Measurements from ENCODE around the gene EID3.
"Not testable (repeated sequence)": the region's sequence is repeated elsewhere in the genome, so short reads cannot be mapped to it uniquely, and the experiment has no call there.

EID3 gene

DNA sequence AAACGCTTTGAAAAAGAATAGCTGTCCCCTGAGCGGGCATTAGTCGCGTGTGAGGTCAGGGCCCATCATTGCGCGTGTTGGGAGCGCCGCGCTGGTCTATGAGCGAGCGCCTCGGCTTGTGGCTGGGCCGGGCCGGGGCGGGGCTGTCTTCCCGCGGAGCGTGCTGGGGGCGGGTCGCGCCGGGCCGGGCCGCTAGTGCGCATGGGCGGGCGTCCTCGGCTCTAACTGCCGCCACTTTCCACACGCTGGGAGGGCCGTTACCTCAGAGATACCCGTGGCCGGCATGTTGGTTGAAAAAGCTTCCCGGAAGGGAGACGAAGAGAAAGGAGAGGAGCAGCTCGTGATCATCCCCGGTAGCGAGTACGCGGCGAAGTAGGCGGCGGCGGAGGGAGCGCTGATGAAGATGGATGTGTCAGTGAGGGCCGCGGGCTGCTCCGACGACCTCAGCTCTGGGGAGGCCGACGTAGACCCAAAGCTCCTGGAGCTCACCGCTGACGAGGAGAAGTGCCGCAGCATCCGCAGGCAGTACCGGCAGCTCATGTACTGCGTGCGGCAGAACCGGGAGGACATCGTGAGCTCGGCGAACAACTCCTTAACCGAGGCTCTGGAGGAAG, at the start of gene EID3:
Gene EID3 (plus strand): TSS at position 202 of the 614 bp plus-strand sequence. CDS start 196 bp downstream, at position 398.
- peak; percentile 86 to 88 for DNase-seq (ENCODE audit: extremely low read depth in 1 of 2, low read depth in 1 of 2)

DNA sequence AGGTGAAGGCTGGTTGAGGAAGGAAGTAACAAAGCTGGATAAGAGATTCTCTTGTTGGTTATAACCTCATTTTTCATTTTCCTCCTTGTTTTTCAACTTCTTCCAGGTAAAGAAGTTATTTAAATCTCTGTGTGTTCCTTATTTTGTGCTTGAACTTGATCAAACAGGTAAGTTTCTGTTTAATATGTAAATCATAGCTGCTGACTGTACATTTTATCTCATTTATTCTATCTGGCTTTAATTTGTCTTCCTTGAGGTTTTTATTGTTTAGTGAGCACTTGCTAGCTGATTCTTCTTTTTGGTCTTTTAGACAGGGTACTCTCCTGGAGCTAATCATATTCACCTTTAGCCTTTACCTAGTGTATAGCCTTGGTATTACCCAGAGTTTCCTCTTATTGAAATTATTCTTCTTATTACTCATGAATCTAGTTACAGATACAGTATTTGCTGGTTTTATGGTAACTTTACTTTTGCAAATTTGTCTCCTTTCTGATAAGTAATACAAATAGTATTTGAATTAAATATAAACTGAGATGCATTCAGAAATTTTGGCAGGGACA, 45.5 kb upstream of the EID3 start:
- no peak for DNase-seq (ENCODE audit: extremely low read depth in 1 of 2, low read depth in 1 of 2)

DNA sequence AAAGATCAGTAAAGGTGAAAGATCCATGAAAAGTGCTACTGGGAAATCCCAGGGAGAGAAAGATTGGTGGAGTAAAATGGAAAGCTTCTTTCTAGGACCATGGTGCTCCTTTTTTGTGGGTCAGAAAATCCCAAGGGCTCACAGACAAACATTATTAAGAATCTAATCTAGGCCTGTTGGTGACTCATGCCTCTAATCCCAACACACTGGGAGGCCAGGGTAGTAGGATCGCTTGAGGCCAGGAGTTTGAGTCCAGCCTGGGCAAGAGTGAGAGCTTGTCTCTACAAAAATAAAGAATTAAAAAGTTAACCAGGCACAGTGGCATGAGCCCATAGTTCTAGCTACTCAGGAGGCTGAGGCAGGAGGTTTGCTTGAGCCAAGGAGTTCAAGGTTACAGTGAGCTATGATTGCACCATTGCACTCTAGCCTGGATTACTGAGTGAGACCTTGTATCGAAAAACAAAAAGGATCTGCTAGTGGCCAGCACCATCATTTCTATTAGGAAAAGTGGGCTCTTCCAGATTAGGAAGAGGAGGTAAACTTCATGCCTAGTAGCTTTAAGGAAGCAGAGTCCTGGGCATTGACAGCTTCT, 45.0 kb upstream of the EID3 start:
- no peak for DNase-seq (ENCODE audit: extremely low read depth in 1 of 2, low read depth in 1 of 2)

DNA sequence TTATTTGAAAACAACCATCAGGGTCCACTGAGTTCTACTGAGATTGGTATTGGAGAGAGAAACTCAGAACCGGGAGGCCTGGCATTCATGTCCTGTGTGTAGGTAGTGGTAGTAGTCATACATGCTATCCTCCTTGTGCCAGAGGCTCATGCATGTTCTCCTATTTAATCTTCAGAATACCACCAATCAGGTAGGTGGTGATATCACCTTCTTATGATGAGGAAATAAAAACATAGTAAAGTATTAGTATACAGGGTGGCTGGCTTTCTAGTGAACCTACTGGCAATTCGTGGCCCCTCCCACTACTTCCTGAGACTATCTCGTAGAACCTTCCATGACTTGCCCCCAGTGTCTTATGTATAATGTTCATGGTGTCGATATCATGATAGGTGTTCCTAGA, 40.5 kb upstream of the EID3 start:
- no peak for DNase-seq (ENCODE audit: extremely low read depth in 1 of 2, low read depth in 1 of 2)

DNA sequence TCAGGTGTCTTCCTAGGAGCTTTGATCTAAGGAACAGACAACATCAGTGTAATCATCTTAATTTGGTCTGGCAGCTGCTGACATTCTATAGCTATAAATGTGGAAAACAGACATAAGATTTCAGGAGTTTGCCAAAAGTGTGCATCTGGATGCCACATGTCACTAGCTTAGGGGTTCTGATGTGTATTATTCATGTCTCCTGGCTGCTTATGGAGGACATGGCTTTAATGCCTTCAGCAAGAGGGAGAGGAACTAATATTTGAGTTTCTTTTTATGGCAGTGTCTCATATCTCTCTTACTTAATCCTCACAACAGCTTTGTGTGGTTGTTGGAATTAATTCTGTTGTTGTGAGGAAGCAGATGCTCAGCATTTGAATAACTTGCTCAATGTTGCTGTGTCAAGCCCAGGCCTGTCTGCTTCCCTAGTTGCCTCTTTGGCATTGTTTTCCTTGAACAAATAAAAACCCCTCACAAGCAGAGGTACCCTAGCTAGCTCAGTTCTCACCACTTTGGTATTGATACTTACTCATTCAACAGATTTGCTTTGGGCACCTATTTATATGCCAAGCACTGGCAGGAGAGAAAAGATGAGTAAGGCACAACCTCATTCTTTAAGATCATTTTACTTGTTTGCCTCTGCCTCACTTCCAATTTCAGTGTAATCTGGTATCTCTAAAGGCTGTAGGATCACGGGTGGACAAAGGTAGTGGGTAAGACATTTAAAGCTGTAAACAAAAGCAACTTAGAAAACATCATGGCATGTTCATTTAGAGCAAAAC, 39.8 kb upstream of the EID3 start:
- no peak for DNase-seq (ENCODE audit: extremely low read depth in 1 of 2, low read depth in 1 of 2)

DNA sequence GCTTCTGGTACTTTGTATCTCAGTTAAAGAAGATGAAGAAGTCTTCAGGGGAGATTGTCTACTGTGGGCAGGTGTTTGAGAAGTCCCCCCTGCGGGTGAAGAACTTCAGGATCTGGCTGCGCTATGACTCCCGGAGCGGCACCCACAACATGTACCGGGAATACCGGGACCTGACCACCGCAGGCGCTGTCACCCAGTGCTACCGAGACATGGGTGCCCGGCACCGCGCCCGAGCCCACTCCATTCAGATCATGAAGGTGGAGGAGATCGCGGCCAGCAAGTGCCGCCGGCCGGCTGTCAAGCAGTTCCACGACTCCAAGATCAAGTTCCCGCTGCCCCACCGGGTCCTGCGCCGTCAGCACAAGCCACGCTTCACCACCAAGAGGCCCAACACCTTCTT, 38.1 kb upstream of the EID3 start:
- DNase-seq (ENCODE audit: extremely low read depth in 1 of 2, low read depth in 1 of 2), result not testable (repeated sequence)

DNA sequence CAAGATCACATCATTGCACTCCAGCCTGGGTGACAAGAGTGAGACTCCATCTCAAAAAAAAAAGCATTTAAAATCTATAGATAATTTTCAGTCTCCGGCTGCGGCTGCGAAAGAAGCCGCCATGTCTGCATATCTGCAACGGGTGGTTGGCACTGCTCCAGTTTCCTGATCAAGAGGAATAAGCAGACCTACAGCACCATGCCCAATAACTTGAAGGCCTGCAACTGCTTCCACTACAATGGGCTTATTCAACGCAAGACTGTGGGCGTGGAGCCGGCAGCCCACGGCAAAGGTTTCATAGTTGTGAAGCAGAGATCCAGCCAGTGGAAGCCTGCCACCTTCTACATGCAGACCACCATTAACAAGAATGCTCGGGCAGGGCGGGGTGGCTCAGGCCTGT, 30.6 kb upstream of the EID3 start:
- no peak for DNase-seq (ENCODE audit: extremely low read depth in 1 of 2, low read depth in 1 of 2)

DNA sequence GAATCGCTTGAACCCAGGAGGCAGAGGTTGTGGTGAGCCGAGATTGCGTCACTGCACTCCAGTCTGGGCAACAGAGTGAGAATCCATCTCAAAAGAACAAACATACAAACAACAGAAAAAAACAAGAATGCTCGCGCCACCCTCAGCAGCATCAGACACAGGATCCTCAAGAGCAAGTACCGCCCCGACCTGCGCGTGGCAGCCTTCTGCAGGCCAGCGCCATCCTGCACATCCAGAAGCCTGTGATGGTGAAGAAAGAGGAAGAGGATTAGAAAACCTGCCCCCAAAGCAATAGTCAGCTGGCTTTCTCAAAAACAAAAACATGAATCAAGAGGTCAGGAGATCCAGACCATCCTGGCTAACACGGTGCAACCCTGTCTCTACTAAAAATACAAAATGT, 30.0 kb upstream of the EID3 start:
- DNase-seq (ENCODE audit: extremely low read depth in 1 of 2, low read depth in 1 of 2), result no peak

DNA sequence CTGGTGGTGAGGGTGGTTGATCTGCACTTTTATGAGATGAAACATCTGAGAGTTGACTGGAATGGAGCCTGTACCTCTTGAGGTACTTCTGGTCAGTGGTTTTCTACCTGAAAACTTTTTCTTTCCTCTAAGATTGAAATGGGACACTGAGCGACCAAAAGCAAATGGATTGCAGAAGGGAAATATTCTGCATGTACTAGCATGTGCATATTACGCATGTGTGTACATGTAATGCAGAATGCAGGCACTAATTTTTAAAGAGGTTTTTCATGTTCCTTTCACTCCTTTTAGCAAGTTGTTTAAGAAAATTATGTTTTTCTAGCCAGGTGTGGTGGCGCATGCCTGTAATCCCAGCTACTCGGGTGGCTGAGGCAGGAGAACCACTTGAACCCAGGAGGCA, 28.7 kb upstream of the EID3 start:
- no peak for DNase-seq (ENCODE audit: extremely low read depth in 1 of 2, low read depth in 1 of 2)

DNA sequence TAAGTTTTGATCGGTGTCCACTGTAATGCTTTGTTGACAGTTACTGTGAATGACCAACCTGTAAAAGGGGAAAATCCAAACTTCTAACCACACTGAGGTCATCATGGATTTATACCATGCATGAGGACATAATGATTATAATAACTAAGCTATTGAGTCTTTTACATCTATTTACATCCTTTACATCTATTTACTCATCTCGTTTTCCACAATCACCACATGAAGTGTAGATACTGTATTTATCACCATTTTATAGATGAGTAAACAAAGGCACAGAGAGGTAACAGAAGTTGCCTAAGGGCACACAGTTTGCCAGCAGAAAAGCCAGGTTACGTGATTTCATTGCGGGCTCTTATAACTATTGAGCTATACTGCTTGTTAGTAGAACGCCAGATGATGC, 27.9 kb upstream of the EID3 start:
- no peak for DNase-seq (ENCODE audit: extremely low read depth in 1 of 2, low read depth in 1 of 2)

DNA sequence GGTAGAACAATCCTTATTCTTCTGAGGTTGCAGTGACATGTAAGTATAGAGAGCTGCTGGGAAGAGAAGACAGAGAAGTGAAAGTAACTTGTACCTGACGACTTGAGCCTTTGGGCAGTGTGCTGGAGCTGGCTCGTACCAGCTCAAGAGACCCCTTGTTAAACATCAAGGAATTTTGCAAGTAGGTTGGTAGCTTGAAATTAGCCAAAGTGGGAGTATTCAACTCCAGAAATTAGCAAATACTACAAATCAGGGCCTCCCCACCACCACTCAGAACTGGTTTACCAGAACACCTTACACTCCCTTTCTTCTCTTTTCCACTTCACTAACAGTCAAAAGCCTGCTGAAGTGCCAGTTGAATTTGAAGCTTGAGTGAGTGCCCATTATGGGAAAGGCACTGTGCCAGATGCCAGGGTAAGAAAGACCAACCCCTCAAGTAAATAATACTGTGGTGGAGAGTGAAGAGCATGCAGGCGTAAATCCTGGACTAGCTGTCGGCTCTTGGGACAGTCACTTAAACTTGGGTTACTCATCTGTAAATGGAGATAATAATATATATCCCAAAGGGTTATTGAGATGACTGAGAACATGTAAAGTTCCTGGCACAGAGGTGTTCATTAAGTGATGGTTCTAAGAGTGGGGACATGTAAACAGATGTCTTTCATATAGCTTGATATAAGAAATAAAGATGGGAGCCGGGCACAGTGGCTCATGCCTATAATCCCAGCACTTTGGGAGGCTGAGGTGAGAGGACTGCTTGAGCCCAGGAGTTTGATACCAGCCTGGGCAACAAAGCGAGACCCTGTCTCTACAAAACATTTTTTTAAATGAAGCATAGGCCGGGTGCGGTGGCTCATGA, 27.0 kb upstream of the EID3 start:
- DNase-seq (ENCODE audit: extremely low read depth in 1 of 2, low read depth in 1 of 2), result no peak

DNA sequence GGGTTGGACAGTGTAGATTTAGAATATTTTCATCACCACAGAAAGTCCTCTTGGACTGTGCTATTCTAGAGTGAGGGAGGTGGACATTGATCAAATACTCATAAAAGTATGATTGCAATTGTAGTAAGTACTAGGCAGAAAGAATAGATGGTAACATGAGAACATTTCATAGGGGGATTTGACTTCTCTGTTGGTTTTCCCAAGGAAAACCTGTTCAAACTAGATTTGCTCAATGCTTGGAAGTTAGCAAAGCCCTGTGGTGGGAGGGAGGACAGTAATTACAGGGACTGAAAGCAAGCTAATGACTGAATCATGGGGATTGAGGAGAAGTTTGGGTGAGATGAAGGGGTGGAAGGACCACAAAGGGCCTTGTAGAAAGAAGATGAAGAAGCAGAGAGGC, 24.4 kb upstream of the EID3 start:
- DNase-seq (ENCODE audit: extremely low read depth in 1 of 2, low read depth in 1 of 2), result no peak

DNA sequence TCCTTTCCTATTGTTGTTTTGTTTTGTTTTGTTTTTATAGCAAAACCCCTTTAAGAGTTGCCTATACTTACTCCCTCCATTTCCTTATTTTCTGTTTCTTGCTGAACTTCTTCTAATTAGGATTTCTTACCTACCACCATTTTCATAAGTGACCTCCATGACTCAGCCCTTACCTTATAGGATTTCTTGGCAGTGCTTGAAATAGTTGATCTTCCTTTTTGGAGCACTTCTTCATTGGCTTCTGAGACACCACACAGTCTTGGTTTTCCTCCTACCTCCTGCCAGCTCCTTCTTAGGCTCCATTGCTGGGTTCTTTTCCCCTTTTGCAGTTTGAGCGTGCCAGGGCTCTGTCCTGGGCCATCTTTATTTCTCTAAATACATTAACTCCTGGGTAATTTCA, 23.4 kb upstream of the EID3 start:
- no peak for DNase-seq (ENCODE audit: extremely low read depth in 1 of 2, low read depth in 1 of 2)

DNA sequence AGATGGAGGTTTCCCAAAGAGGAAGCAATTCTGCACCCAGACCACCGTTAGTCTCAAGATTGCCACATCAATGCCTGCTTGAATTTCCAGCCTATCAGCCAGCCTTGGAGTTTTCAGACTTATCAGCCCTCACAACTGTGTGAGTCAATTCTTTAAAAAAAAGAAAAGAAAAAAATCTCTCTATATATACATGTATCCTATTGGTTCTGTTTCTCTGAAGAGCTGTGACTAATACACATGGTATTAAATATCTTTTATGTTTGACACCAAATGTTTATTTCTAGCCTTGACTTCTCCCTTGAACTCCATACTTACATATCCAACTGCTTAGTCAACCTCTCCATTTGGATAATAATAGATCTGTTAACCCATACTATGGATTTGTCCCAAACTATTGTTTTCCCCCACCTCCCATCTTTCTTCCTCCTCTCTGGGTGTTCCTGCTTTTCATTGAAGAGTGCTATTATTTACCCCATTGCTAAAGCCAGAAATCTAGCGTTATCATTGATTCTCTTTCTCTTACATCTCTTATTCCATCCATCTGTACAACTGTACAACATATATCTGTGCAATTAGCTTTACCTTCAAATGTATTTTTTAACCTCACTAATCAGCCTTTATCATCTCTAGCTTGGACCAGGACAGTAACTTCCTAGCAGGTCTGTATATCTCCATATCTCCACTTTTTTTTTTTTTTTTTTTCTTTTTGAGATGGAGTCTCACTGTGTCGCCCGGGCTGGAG, 22.7 kb upstream of the EID3 start:
- no peak for DNase-seq (ENCODE audit: extremely low read depth in 1 of 2, low read depth in 1 of 2)

DNA sequence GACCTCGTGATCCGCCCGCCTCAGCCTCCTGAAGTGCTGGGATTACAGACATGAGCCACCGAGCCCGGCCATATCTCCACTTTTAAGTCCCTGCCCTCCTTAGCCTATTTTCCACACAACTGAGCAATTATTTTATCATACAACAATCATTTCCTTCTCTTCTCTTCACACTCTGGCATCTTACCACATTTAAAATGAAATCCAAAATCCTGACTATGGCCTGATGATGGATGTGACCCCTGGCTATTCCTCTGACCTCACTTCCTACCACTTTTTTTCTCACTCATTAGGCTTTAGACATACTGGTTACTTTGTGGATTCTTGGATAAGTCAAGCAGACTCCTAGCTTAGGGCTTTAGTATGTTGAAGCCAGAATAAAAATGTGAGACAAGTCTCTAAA, 21.9 kb upstream of the EID3 start:
- DNase-seq (ENCODE audit: extremely low read depth in 1 of 2, low read depth in 1 of 2), result no peak

DNA sequence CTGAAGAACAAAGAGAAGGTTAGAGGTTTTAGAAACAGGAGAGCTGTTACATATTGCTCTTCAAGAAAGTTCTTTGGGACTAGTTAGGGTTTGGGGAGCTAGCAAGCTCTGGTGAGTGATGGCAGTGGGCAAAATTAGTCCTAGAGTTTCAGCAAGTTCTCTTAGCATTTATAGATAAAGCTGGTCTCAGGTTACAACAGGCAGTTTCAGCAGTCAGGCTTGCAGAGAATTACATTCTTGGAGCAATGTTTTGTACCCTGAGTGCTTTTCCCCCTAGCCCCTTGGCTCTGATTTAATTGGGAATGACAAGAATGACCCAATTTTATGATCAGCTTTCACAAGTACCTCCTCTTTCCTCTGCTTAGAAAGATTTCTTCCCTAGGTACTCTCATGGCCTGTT, 21.4 kb upstream of the EID3 start:
- no peak for DNase-seq (ENCODE audit: extremely low read depth in 1 of 2, low read depth in 1 of 2)

DNA sequence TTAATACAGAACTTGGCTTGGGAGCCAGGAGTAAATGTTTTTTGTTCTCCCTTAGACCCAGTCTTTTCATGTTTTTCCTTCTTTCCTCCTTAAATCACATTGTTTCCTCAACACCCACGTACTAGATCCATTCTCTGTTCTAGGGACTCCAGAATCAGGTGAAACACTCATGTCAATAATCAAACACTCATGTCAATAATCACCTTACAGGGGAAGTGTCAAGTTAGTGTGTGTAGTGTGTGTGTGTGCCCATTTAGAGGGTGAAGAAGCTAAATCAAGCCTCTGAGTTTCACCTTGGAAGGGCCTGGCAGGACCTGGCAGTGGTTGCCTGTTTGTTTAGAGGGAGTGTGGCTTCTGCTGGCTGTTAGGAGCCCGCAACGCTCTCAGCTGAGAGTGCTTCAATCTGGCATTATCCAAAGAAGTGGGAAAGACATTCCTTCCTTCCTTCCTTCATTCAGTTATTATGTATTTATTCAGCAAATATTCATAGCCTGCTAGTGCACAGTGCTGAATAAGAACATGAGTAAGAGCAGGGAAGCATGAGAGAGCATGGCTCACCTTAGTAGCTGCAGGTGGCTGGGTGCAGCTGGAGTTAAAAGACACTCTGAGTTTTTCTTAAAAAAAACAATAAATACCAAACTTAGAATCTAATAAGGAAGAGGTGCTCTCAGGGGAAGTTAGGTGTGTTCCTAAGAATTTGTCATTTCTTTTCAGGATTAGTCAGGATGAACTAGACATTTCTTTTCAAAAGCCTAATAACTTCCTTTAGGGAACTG, 17.6 kb upstream of the EID3 start:
- no peak for DNase-seq (ENCODE audit: extremely low read depth in 1 of 2, low read depth in 1 of 2)

DNA sequence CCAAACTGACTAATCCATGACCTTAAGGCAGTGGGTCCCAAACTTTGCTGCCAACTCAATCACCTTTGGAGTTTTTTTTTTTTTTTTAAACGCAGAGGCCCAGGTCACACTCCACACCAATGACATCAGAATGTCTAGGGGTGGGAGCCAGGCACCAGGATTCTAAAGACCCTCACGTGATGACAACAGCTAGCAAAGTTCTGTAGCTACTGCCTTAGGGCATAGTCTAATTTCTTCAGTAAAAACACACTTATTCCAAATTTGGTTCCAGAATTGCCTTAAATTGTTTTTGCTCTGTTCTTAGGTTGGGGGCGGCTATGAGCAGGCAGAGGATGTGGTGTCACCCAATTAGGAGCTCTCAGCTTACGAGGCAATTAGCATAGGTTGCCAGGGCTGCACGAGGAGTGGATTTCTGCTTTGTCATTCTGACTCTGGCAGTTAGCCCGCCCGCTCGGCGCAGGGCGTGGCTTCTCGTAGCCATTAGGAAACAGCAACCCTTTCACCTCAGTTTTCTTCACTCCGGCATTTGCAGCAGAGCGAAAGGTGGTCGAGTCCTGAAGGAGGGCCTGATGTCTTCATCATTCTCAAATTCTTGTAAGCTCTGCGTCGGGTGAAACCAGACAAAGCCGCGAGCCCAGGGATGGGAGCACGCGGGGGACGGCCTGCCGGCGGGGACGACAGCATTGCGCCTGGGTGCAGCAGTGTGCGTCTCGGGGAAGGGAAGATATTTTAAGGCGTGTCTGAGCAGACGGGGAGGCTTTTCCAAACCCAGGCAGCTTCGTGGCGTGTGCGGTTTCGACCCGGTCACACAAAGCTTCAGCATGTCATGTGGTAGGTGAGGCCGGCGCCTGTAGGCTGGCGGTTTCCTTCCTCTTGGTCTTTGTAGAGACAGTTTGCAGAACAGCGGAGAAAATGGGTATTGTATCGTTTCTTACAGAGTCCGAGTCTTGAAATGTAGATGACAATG, 16.7 kb upstream of the EID3 start:
- peak; percentile 77 to 88 for DNase-seq (ENCODE audit: extremely low read depth in 1 of 2, low read depth in 1 of 2)

Data from stimulated activated CD8-positive, alpha-beta memory T cell treated with anti-CD3 and anti-CD28 coated beads, Interleukin-7, amount 100 ng/mL, for 48 hours (primary cell).